HepG2 (cell line): Measurements from ENCODE around the gene MREG. TPM values are rescaled to one million over a fixed set of nuclear protein-coding genes. Genes with fewer than 3 reads are reported as not detected.

ENCODE experiments used
- ATAC-seq: fragments of 200-7000 bp; cut with Tn5 transposase; 3 replicates; pipeline ENCODE4 v1.9.1; 2020; ENCODE audit warnings: mild to moderate bottlenecking, moderate library complexity
- BruUV-seq: library from RNA; stranded (reverse); fragments of 400-500 nt; replicated peaks from 2 replicates; lab custom pipeline; 2021; lab: Mats Ljungman, UMichigan
- CTCF ChIA-PET: fragments of 300-600 bp; formaldehyde crosslinking; extraction: SDS; loops from one replicate; lab custom pipeline; 2021; ENCODE audit warnings: low total read pairs, inconsistent platforms, low intra/inter-chr PET ratio; lab: Yijun Ruan, JAX
- POLR2A ChIA-PET: fragments of 350-600 bp; sonication (Branson Sonifier 250); formaldehyde crosslinking; loops from one replicate; lab custom pipeline; 2020; ENCODE audit warnings: antibody characterized with exemption, inconsistent platforms; lab: Yijun Ruan, JAX
- DNase-seq: peaks from one replicate; pipeline ENCODE4 v3.0.0-alpha.2; 2015; ENCODE audit warnings: low spot score
- FAIRE-seq: peaks from 3 replicates; lab custom pipeline; 2011; peaks lifted over from hg19 to GRCh38; lab: Jason Lieb, UNC
- H2AFZ ChIP-seq: one replicate; pipeline ENCODE4 v1.6.1; 2011; ENCODE audit warnings: low read length, inconsistent platforms
- H3K27ac ChIP-seq: fragments of 300-600 bp; 3 replicates; pipeline ENCODE4 v1.8.0; 2011; ENCODE audit warnings: mixed run types, mild to moderate bottlenecking, mixed read lengths, low read length, inconsistent platforms; ENCODE audit not compliant: insufficient read depth; ENCODE audit errors: extremely low read length
- H3K27me3 ChIP-seq, 2 experiments: fragments of 200-600 bp in 1 of 2; 2 replicates in 1 of 2; 3 replicates in 1 of 2; pipeline versions ENCODE4 v1.6.0 to v1.8.0; 2011; ENCODE audit warnings: low read length in 2 of 2, mild to moderate bottlenecking in 2 of 2, moderate library complexity in 2 of 2, inconsistent platforms in 1 of 2; ENCODE audit not compliant: insufficient read depth in 2 of 2, control insufficient read depth in 1 of 2
- H3K36me3 ChIP-seq, 2 experiments: fragments of 200-600 bp in 1 of 2; replicated peaks in 1 of 2; 2 replicates in 1 of 2; 3 replicates in 1 of 2; pipeline versions ENCODE4 v1.5.1 to v1.8.0; 2011; ENCODE audit warnings: low read length in 2 of 2, inconsistent platforms in 1 of 2; ENCODE audit not compliant: insufficient read depth in 2 of 2, control insufficient read depth in 1 of 2
- H3K4me1 ChIP-seq: 2 replicates; pipeline ENCODE4 v1.5.1; 2012; ENCODE audit warnings: low read length, inconsistent platforms; ENCODE audit not compliant: insufficient read depth
- H3K4me2 ChIP-seq: 2 replicates; pipeline ENCODE4 v1.6.0; 2011; ENCODE audit warnings: low read depth, low read length, inconsistent platforms
- H3K4me3 ChIP-seq, 3 experiments: fragments of 200-600 bp in 1 of 3; sonication (generic), shearing (Covaris generic) in 1 of 3; replicated peaks in 1 of 3; 2 replicates each; pipeline ENCODE4 v1.5.1; 2011 to 2016; ENCODE audit warnings: low read length in 3 of 3, inconsistent platforms in 2 of 3, low read depth in 2 of 3, mild to moderate bottlenecking in 2 of 3, control low read depth in 1 of 3, mixed read lengths in 1 of 3; ENCODE audit not compliant: insufficient read depth in 1 of 3
- H3K79me2 ChIP-seq: one replicate; pipeline ENCODE4 v1.6.1; 2011; ENCODE audit warnings: low read length, inconsistent platforms; ENCODE audit not compliant: insufficient read depth
- H3K9ac ChIP-seq: 2 replicates; pipeline ENCODE4 v1.6.0; 2011; ENCODE audit warnings: mild to moderate bottlenecking, low read depth, low read length, inconsistent platforms; ENCODE audit not compliant: insufficient read depth
- H3K9me3 ChIP-seq: 2 replicates; pipeline ENCODE4 v1.5.1; 2012; ENCODE audit warnings: mild to moderate bottlenecking, low read length
- H4K20me1 ChIP-seq: 2 replicates; pipeline ENCODE4 v1.6.0; 2011; ENCODE audit warnings: inconsistent platforms, mild to moderate bottlenecking, low read length, moderate library complexity; ENCODE audit not compliant: insufficient read depth
- FLYWCH1 ChIP-seq: sonication (generic); formaldehyde crosslinking; IDR thresholded peaks from 2 replicates; pipeline ENCODE4 v1.8.1; 2023; ENCODE audit warnings: mild to moderate bottlenecking, missing genetic modification reagents
- FUBP1 ChIP-seq: sonication (generic); formaldehyde crosslinking; IDR thresholded peaks from 2 replicates; pipeline ENCODE4 v1.5.1; 2020; ENCODE audit warnings: missing genetic modification reagents, mild to moderate bottlenecking, borderline replicate concordance
- GTF2F1 ChIP-seq: fragments of 150-350 bp; IDR thresholded peaks from 2 replicates; pipeline ENCODE4 v1.6.1; 2014; ENCODE audit warnings: low read length
- HOXA3 ChIP-seq: sonication (generic); formaldehyde crosslinking; IDR thresholded peaks from 2 replicates; pipeline ENCODE4 v1.5.0; 2020; ENCODE audit warnings: missing genetic modification reagents
- HOXA9 ChIP-seq: sonication (generic); formaldehyde crosslinking; IDR thresholded peaks from 2 replicates; pipeline ENCODE4 v1.8.1; 2022; ENCODE audit warnings: missing genetic modification reagents, mild to moderate bottlenecking, moderate library complexity, borderline replicate concordance
- MEF2D ChIP-seq: sonication (generic); formaldehyde crosslinking; IDR thresholded peaks from 2 replicates; pipeline ENCODE4 v1.5.1; 2020; ENCODE audit warnings: mild to moderate bottlenecking, missing genetic modification reagents
- MTA3 ChIP-seq: sonication (generic); formaldehyde crosslinking; IDR thresholded peaks from 2 replicates; pipeline ENCODE4 v1.4.0; 2020; ENCODE audit warnings: missing genetic modification reagents
- MTF2 ChIP-seq: sonication (generic); formaldehyde crosslinking; IDR thresholded peaks from 2 replicates; pipeline ENCODE4 v1.5.0; 2020; ENCODE audit warnings: missing genetic modification reagents, borderline replicate concordance
- NFE2L1 ChIP-seq: sonication (generic); formaldehyde crosslinking; IDR thresholded peaks from 2 replicates; pipeline ENCODE4 v1.4.0; 2020; ENCODE audit warnings: missing genetic modification reagents, mild to moderate bottlenecking, borderline replicate concordance
- PATZ1 ChIP-seq: sonication (generic); formaldehyde crosslinking; IDR thresholded peaks from 2 replicates; pipeline ENCODE4 v1.4.0; 2020; ENCODE audit warnings: missing genetic modification reagents
- PRDM10 ChIP-seq: sonication (generic); formaldehyde crosslinking; IDR thresholded peaks from 2 replicates; pipeline ENCODE4 v1.4.0; 2020; ENCODE audit warnings: low read depth, missing genetic modification reagents
- SIN3B ChIP-seq: fragments of 150-350 bp; IDR thresholded peaks from 2 replicates; pipeline ENCODE4 v1.6.1; 2014; ENCODE audit warnings: low read length
- TEAD2 ChIP-seq: sonication (generic); formaldehyde crosslinking; IDR thresholded peaks from 2 replicates; pipeline ENCODE4 v1.9.0; 2021; ENCODE audit warnings: missing genetic modification reagents
- U2AF1 ChIP-seq: fragments of 200-400 bp; formaldehyde crosslinking; optimal IDR thresholded peaks from 2 replicates; pipeline ENCODE3; 2017; ENCODE audit warnings: mild to moderate bottlenecking, low read depth, low read length
- ZMYM4 ChIP-seq: sonication (generic); formaldehyde crosslinking; IDR thresholded peaks from 2 replicates; pipeline ENCODE4 v1.8.1; 2023; ENCODE audit warnings: mild to moderate bottlenecking, missing genetic modification reagents
- ZNF12 ChIP-seq: sonication (generic); formaldehyde crosslinking; IDR thresholded peaks from 2 replicates; pipeline ENCODE4 v1.5.0; 2020; ENCODE audit warnings: missing genetic modification reagents
- ZNF816 ChIP-seq: sonication (generic); formaldehyde crosslinking; IDR thresholded peaks from 2 replicates; pipeline ENCODE4 v1.8.0; 2022; ENCODE audit warnings: missing genetic modification reagents, mild to moderate bottlenecking, borderline replicate concordance
- WGBS: methylation state at CpG from one replicate; pipeline ENCODE4 v1.1.6; 2017; ENCODE audit warnings: low lambda C conversion rate; 5-methylcytosine and 5-hydroxymethylcytosine counted together
- in situ Hi-C: cut with HindIII; loops from 2 replicates; pipeline ENCODE4 v1.10.0; 2017; ENCODE audit warnings: low pct_unique_long_range_greater_than_20kb; ENCODE audit not compliant: extremely low pct_ligation_motif_present
- intact Hi-C: fragments of 100-400 bp; cut with micrococcal nuclease; formaldehyde crosslinking; loops from one replicate; pipeline ENCODE4 v1.10.0; 2022; ENCODE audit not compliant: unreplicated experiment
- polyA plus RNA-seq, 8 experiments: library from polyadenylated mRNA; depleted of rRNA in 3 of 8; stranded (reverse) in 7 of 8; unstranded in 1 of 8; fragments of >200 nt; fragmentation: Illumina TruSeq in 4 of 8; extraction: Trizol in 4 of 8; gene quantifications; 2 replicates each; pipeline versions ENCODE4 v1.2.1 to v1.2.3, GENCODE V29; 2011 to 2016; ENCODE audit warnings: low read depth in 4 of 8, missing spikeins in 1 of 8, mixed read lengths in 1 of 8; ENCODE audit not compliant: insufficient read depth in 1 of 8
- total RNA-seq, 5 experiments: library from RNA; depleted of rRNA; stranded (reverse); fragments of >200 nt; fragmentation: Illumina TruSeq; extraction: Trizol; gene quantifications; 2 replicates each; pipeline ENCODE4 v1.2.3, GENCODE V29; 2016; ENCODE audit warnings: low read depth in 1 of 5
- TF ChIP-seq, protein P1 (sequence below): sonication (generic); formaldehyde crosslinking; IDR thresholded peaks from 2 replicates; pipeline ENCODE4 v1.8.0; 2022; ENCODE audit warnings: mild to moderate bottlenecking, missing genetic modification reagents, moderate library complexity

Gene MREG
- total and polyA plus RNA-seq, 2 of the 13 experiments (the other 11 are each of a cell fraction or from before 2014, with no cell fraction given): 7.5 to 23.3 TPM

DNA sequence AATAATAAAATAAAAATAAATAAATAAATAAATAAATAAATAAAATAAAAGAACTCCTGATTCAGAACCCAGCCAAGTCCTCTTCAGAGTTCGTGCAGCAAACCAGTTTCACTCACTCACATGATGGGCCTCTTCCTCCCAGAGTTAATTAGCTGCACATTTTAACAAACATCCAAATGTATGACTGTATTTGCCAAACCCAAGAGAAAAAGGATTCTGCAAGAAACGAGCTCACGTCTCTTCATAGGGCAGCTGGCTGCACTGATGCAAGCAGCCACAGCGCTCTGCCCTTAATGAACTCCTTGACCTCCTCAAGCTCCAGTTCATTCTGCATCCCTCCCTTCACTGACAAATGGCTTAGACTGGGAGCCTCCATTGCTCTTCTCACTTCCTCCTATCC lies 55.1 kb downstream of the MREG start:
- WGBS: 91% methylated on average over 4 of the region's 4 CpGs
- Histone ChIP-seq H3K4me2 (no peak overlapping the region), H3K36me3 (peaks cover 13 to 16% of the 10 kb centered on the region in 2 experiments; a peak in 4 of 5 replicates), H3K79me2 (no peaks in the 10 kb centered on the region), H4K20me1 (no peaks in the 10 kb centered on the region), H3K9ac (no peak overlapping the region), H2AFZ (no peak overlapping the region), H3K4me1 (peaks cover 2% of the 10 kb centered on the region), H3K27ac (no peak overlapping the region), H3K9me3 (no peaks in the 10 kb centered on the region), H3K4me3 (no peak overlapping the region), H3K27me3 (no peaks in the 10 kb centered on the region)
- ATAC-seq (no peak), DNase-seq (no peak), FAIRE-seq (no peak)
- in situ Hi-C loops (no loop called here), intact Hi-C loops (no loop called here)
- ChIA-PET POLR2A (no interaction called here), CTCF (no interaction called here)
- BruUV-seq: no TSS peak
- TF ChIP-seq ZNF816 (no peak), PRDM10 (CRISPR knock-in tag) (no peak), GTF2F1 (no peak), MTF2 (CRISPR knock-in tag) (no peak), FUBP1 (CRISPR knock-in tag) (no peak), PATZ1 (CRISPR knock-in tag) (no peak), SIN3B (no peak), FLYWCH1 (CRISPR knock-in tag) (no peak), HOXA3 (CRISPR knock-in tag) (no peak), NFE2L1 (CRISPR knock-in tag) (no peak), U2AF1 (no peak), MTA3 (CRISPR knock-in tag) (no peak), HOXA9 (CRISPR knock-in tag) (no peak), MEF2D (CRISPR knock-in tag) (no peak), ZMYM4 (CRISPR knock-in tag) (no peak), TEAD2 (CRISPR knock-in tag) (no peak), ZNF12 (CRISPR knock-in tag) (no peak)
- TF ChIP-seq, protein P1, sequence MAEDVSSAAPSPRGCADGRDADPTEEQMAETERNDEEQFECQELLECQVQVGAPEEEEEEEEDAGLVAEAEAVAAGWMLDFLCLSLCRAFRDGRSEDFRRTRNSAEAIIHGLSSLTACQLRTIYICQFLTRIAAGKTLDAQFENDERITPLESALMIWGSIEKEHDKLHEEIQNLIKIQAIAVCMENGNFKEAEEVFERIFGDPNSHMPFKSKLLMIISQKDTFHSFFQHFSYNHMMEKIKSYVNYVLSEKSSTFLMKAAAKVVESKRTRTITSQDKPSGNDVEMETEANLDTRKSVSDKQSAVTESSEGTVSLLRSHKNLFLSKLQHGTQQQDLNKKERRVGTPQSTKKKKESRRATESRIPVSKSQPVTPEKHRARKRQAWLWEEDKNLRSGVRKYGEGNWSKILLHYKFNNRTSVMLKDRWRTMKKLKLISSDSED (CRISPR knock-in tag): no peak
